Thyroid gland (tissue), 4 donors: ENCODE data around the gene KRAS. TPM values are rescaled to one million over a fixed set of nuclear protein-coding genes. Genes with fewer than 3 reads are reported as not detected.

Experiments
- DNase-seq, 2 donors: peaks; one replicate each; pipeline ENCODE4 v3.0.0-alpha.2; 2019
- H3K27ac ChIP-seq, 3 donors: fragments of 200-600 bp; sonication (generic); 1 replicate in 2 of 3; 2 replicates in 1 of 3; pipeline ENCODE4 v1.5.1; 2016 to 2019; ENCODE audit warnings: mild to moderate bottlenecking in 1 of 3, moderate library complexity in 1 of 3
- H3K27me3 ChIP-seq: fragments of 200-600 bp; sonication (generic); one replicate; pipeline ENCODE4 v1.5.1; 2019
- H3K36me3 ChIP-seq, 2 donors: fragments of 200-600 bp; sonication (generic); one replicate each; pipeline ENCODE4 v1.5.1; 2016 to 2019
- H3K4me1 ChIP-seq, 2 donors: fragments of 200-600 bp; sonication (generic); one replicate each; pipeline ENCODE4 v1.5.1; 2017 to 2019
- H3K4me3 ChIP-seq, 3 donors: fragments of 200-600 bp; sonication (generic); replicated peaks in 1 of 3; 1 replicate in 2 of 3; 2 replicates in 1 of 3; pipeline ENCODE4 v1.5.1; 2016; ENCODE audit warnings: mild to moderate bottlenecking in 1 of 3
- H3K9me3 ChIP-seq: fragments of 200-600 bp; sonication (generic); one replicate; pipeline ENCODE4 v1.5.1; 2017
- POLR2A ChIP-seq, 2 donors: fragments of 450-650 bp; IDR thresholded peaks; one replicate each; pipeline ENCODE4 v1.6.1; 2017; ENCODE audit warnings: antibody characterized with exemption in 2 of 2, mild to moderate bottlenecking in 2 of 2, moderate library complexity in 1 of 2
- WGBS, 2 donors: methylation state at CpG; one replicate each; pipeline ENCODE4 v1.1.5; 2017; 5-methylcytosine and 5-hydroxymethylcytosine counted together
- intact Hi-C: fragments of 100-400 bp; cut with DNase I; formaldehyde crosslinking; loops from one replicate; pipeline ENCODE4 v1.15.1; 2023
- total RNA-seq, 4 donors: library from RNA; depleted of rRNA; stranded (reverse); fragments of >200 nt; gene quantifications; one replicate each; pipeline ENCODE4 v1.2.3, GENCODE V29; 2016
- TF ChIP-seq, protein P1 (sequence below), 6 experiments: fragments of 200-600 bp in 3 of 6; fragments of 450-650 bp in 3 of 6; sonication (generic) in 3 of 6; IDR thresholded peaks; one replicate each; pipeline ENCODE4 v1.5.1; 2016 to 2019; ENCODE audit warnings: antibody characterized with exemption in 6 of 6, mild to moderate bottlenecking in 2 of 6, inconsistent platforms in 1 of 6, moderate library complexity in 1 of 6

KRAS gene
- total RNA-seq, 4 donors from 2014 or later = 17.3 to 25.7 (median 22.3) TPM

DNA sequence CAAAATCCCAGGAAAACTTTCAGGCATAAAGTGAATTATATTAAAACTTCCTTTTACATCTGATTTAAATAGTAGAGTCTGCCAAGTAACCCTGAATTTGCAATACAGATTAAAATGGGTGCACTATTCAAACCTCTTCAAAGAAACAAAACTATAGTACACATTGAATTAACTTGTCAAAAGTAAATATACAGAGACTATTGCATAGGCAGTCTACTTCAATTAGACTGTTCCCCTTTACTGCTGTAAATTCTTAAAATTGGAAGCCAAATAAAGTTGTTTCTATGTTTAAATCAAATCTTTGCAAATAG lies 7.1 kb downstream of the KRAS start:
- H3K4me1 ChIP-seq = no peaks in the 10 kb centered on the region
- intact Hi-C loops = no loop called here

DNA sequence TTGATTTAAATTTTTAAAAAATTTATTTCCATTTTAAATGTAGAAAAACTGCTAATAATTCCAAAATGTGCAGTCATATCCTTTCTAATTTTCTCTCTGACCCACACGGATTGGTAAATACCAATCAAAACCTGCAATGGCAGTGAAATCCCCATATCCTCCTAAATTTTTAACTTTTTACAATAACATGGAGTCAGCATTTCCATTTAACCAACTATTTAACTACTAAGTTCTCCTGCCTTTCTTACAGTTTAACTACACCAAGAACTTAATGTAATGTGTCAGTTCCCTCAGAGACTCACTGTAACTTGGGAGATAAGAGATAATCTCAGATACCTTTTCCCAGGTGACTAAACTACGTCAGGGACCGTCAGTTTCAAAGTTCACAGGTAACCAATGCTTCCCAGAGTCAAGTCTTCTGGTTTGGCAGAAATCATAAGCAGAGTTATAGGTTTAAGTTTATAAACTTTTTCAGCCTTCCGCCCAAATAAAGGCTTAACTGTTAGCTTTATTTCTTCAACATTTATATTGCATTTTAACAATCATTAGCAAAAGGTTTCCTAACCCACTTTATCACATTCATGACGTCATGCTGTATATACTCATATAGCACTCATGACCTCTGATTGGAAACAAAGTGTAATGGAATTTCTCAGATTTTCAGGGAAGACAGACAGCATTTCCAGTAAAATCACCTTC lies 7.6 kb downstream of the KRAS start:
- TF ChIP-seq, protein P1, sequence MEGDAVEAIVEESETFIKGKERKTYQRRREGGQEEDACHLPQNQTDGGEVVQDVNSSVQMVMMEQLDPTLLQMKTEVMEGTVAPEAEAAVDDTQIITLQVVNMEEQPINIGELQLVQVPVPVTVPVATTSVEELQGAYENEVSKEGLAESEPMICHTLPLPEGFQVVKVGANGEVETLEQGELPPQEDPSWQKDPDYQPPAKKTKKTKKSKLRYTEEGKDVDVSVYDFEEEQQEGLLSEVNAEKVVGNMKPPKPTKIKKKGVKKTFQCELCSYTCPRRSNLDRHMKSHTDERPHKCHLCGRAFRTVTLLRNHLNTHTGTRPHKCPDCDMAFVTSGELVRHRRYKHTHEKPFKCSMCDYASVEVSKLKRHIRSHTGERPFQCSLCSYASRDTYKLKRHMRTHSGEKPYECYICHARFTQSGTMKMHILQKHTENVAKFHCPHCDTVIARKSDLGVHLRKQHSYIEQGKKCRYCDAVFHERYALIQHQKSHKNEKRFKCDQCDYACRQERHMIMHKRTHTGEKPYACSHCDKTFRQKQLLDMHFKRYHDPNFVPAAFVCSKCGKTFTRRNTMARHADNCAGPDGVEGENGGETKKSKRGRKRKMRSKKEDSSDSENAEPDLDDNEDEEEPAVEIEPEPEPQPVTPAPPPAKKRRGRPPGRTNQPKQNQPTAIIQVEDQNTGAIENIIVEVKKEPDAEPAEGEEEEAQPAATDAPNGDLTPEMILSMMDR (IDR thresholded peaks at IDR 0.05) = no peak
- no peak for TF ChIP-seq POLR2A (IDR thresholded peaks at IDR 0.05)
- no peaks in the 10 kb centered on the region for H3K36me3 ChIP-seq
- intact Hi-C loops = no loop called here
- no peak overlapping the region for H3K4me3 ChIP-seq
- H3K27ac ChIP-seq = no peak overlapping the region
- no peaks in the 10 kb centered on the region for H3K27me3 ChIP-seq
- 90% methylated on average over 5 of the region's 5 CpGs for WGBS, 2 donors
- no peaks in the 10 kb centered on the region for H3K4me1 ChIP-seq
- DNase-seq = no peak
- no peaks in the 10 kb centered on the region for H3K9me3 ChIP-seq

More for the DNA sequence above, 7.1 kb downstream of the KRAS start:
- Histone ChIP-seq H3K4me3 (no peak overlapping the region), H3K27ac (no peak overlapping the region), H3K9me3 (no peaks in the 10 kb centered on the region), H3K27me3 (no peaks in the 10 kb centered on the region), H3K36me3 (no peaks in the 10 kb centered on the region)
- TF ChIP-seq, protein P1 (IDR thresholded peaks at IDR 0.05) = no peak
- no peak for TF ChIP-seq POLR2A (IDR thresholded peaks at IDR 0.05)
- no peak for DNase-seq

DNA sequence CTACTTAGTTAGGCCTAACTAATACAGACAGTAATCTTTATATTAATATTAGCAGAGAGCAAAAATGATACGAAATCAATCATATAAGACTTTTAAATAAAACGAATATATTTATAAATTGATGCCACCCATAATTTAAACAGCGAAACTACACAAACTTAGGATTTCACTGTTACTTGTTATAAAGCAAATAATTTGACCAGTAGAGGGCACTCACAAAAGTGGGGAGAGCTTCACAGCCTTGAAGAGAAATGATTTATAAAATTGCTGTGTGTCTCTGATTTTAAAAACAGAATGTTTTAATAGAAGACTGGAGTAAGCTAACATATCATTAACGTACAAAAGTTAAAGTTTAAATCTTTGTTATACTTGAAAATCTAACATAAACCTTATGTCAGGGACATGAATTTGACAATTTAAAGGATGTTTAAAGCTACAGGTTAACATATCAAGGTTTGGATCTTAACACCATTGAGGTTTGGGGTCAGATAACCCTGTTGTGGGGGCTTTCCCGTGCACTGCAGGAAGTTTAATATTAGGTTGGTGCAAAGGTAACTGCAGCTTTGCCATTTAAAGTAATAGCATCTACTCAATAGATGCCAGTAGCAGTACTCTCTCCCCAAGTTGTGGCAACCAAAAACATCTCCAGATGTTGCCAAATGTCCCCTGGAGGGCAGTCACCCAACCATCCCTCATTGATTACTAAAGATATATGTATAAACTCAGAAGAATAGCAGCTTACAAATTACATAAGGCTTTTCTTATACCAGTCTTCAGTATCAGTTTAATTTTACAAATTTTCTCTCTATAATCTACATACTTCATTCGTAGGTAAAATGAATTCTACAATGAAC lies 9.3 kb downstream of the KRAS start:
- no peaks in the 10 kb centered on the region for H3K36me3 ChIP-seq
- no peaks in the 10 kb centered on the region for H3K27me3 ChIP-seq
- H3K27ac ChIP-seq = no peak overlapping the region
- WGBS, 2 donors = 48 to 50% methylated on average over 6 of the region's 6 CpGs
- intact Hi-C loops = no loop called here
- no peaks in the 10 kb centered on the region for H3K9me3 ChIP-seq
- TF ChIP-seq POLR2A (IDR thresholded peaks at IDR 0.05) = no peak
- TF ChIP-seq, protein P1 (IDR thresholded peaks at IDR 0.05) = peak in 5 of 6 experiments; percentile 29 to 72 (median 60)
- H3K4me3 ChIP-seq = no peak overlapping the region
- H3K4me1 ChIP-seq = no peaks in the 10 kb centered on the region
- no peak for DNase-seq

DNA sequence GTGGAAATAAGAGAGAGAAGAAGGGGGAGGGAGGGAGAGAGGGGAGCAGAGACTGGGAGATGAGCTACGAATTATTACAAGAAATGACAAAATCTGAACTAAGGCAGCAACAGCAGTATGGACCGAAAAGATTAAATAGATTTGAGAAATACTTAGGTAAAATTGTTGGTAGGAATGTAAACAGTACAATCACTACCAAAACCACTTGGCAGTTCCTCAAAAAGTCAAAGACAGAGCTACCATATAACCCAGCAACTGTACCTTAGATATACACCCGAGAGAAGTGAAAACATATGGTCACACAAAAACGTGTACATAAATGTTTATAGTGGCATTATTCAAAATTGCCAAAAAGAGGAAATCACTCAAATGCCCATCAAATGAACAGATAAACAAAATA lies 14.1 kb downstream of the KRAS start:
- no peaks in the 10 kb centered on the region for H3K4me1 ChIP-seq
- DNase-seq = no peak
- WGBS, 2 donors = 91 to 92% methylated on average over 4 of the region's 4 CpGs
- intact Hi-C loops = no loop called here
- H3K27ac ChIP-seq = no peak overlapping the region
- no peaks in the 10 kb centered on the region for H3K9me3 ChIP-seq
- H3K27me3 ChIP-seq = no peaks in the 10 kb centered on the region
- H3K4me3 ChIP-seq = no peak overlapping the region
- H3K36me3 ChIP-seq = no peaks in the 10 kb centered on the region
- TF ChIP-seq, protein P1 (IDR thresholded peaks at IDR 0.05) = no peak
- no peak for TF ChIP-seq POLR2A (IDR thresholded peaks at IDR 0.05)

DNA sequence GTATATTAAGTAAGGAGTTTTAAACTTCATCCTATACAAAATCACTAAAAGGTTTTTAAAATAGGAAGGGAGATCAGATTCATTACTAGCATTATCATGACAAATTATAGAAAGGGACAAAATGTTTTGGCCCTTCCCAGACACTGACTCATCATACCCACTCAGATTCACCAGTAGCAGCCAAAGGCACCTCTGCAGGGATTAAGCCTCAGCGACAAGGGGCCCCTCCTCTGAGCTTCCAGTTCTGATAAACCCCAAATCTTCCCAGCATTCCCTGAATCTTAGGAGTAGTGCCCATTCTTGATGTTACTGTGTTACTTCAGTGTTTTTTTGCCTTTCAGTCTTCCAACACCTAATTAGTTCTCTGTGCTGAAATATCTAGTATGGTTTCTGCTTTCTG lies 14.5 kb downstream of the KRAS start:
- H3K36me3 ChIP-seq = no peaks in the 10 kb centered on the region
- no peaks in the 10 kb centered on the region for H3K9me3 ChIP-seq
- no peak for DNase-seq
- H3K27me3 ChIP-seq = no peaks in the 10 kb centered on the region
- intact Hi-C loops = no loop called here
- 50 to 56% methylated on average over 1 of the region's 1 CpG for WGBS, 2 donors
- no peak overlapping the region for H3K27ac ChIP-seq
- no peak overlapping the region for H3K4me3 ChIP-seq
- H3K4me1 ChIP-seq = no peaks in the 10 kb centered on the region
- no peak for TF ChIP-seq POLR2A (IDR thresholded peaks at IDR 0.05)
- TF ChIP-seq, protein P1 (IDR thresholded peaks at IDR 0.05) = no peak
